K562 (cell line): ENCODE data around the gene SCRN2. TPM values are rescaled to one million over a fixed set of nuclear protein-coding genes. Genes with fewer than 3 reads are reported as not detected.

ENCODE experiments used
- ATAC-seq: fragments of 200-7000 bp; cut with Tn5 transposase; 3 replicates; pipeline ENCODE4 v1.9.1; 2020; ENCODE audit warnings: moderate library complexity
- BruUV-seq: library from RNA; stranded (reverse); fragments of 400-500 nt; replicated peaks from 2 replicates; lab custom pipeline; 2021; lab: Mats Ljungman, UMichigan
- CTCF ChIA-PET: fragments of 300-600 bp; formaldehyde crosslinking; extraction: SDS; loops from one replicate; lab custom pipeline; 2021; ENCODE audit warnings: low intra/inter-chr PET ratio; lab: Yijun Ruan, JAX
- POLR2A ChIA-PET: fragments of 300-600, 350-650 bp; sonication (Branson Sonifier 250); formaldehyde crosslinking; extraction: SDS; loops from one replicate; lab custom pipeline; 2021; ENCODE audit warnings: antibody characterized with exemption, inconsistent platforms; lab: Yijun Ruan, JAX
- DNase-seq, 4 experiments: peaks; one replicate each; pipeline versions ENCODE4 v3.0.0 to v3.0.0-alpha.2; 2011 to 2018; ENCODE audit warnings: low spot score in 3 of 4, mixed read lengths in 3 of 4; ENCODE audit errors: extremely low read depth in 1 of 4
- FAIRE-seq: peaks from 2 replicates; lab custom pipeline; 2011; peaks lifted over from hg19 to GRCh38; lab: Jason Lieb, UNC
- H2AFZ ChIP-seq: 2 replicates; pipeline ENCODE4 v1.6.0; 2011; ENCODE audit warnings: low read depth, low read length, control low read depth, inconsistent platforms
- H3K27ac ChIP-seq: fragments of 200-600 bp; 3 replicates; pipeline ENCODE4 v1.8.0; 2011; ENCODE audit warnings: low read depth, mild to moderate bottlenecking, control low read depth, inconsistent platforms, low read length, moderate library complexity, mixed read lengths; ENCODE audit errors: extremely low read depth
- H3K27me3 ChIP-seq, 2 experiments: fragments of 300-600 bp in 1 of 2; 2 replicates in 1 of 2; 3 replicates in 1 of 2; pipeline versions ENCODE4 v1.6.0 to v1.8.0; 2011; ENCODE audit warnings: inconsistent platforms in 2 of 2, low read length in 2 of 2, mild to moderate bottlenecking in 1 of 2, mixed read lengths in 1 of 2, moderate library complexity in 1 of 2; ENCODE audit not compliant: control insufficient read depth in 2 of 2, insufficient read depth in 2 of 2
- H3K36me3 ChIP-seq: fragments of 300-600 bp; 3 replicates; pipeline ENCODE4 v1.8.0; 2011; ENCODE audit warnings: mild to moderate bottlenecking, low read length, inconsistent platforms; ENCODE audit not compliant: control insufficient read depth, insufficient read depth
- H3K4me1 ChIP-seq, 2 experiments: fragments of 200-600 bp in 1 of 2; replicated peaks in 1 of 2; 2 replicates in 1 of 2; 3 replicates in 1 of 2; pipeline versions ENCODE4 v1.5.1 to v1.8.0; 2011; ENCODE audit warnings: inconsistent platforms in 2 of 2, low read length in 2 of 2, mild to moderate bottlenecking in 1 of 2, mixed read lengths in 1 of 2, moderate library complexity in 1 of 2; ENCODE audit not compliant: control insufficient read depth in 2 of 2, insufficient read depth in 2 of 2
- H3K4me2 ChIP-seq: 2 replicates; pipeline ENCODE4 v1.6.1; 2011; ENCODE audit warnings: low read length, control low read depth, inconsistent platforms, mixed read lengths; ENCODE audit not compliant: insufficient read depth
- H3K4me3 ChIP-seq: fragments of 200-600 bp; sonication (generic), shearing (Covaris generic); 2 replicates; pipeline ENCODE4 v1.5.1; 2016; ENCODE audit warnings: control low read depth, inconsistent platforms
- H3K79me2 ChIP-seq: fragments of 200-600 bp; 3 replicates; pipeline ENCODE4 v1.8.0; 2011; ENCODE audit warnings: low read length, inconsistent platforms; ENCODE audit not compliant: control insufficient read depth, insufficient read depth
- H3K9ac ChIP-seq, 2 experiments: 2 replicates each; pipeline versions ENCODE4 v1.6.0 to v1.6.1; 2011; ENCODE audit warnings: low read depth in 2 of 2, low read length in 2 of 2, control low read depth in 1 of 2, inconsistent platforms in 1 of 2, mild to moderate bottlenecking in 1 of 2, mixed read lengths in 1 of 2; ENCODE audit not compliant: insufficient read depth in 1 of 2
- H3K9me1 ChIP-seq: one replicate; pipeline ENCODE4 v1.6.0; 2011; ENCODE audit warnings: inconsistent platforms, mild to moderate bottlenecking, low read length, moderate library complexity; ENCODE audit not compliant: control insufficient read depth, insufficient read depth
- H3K9me3 ChIP-seq: replicated peaks from 2 replicates; pipeline ENCODE4 v1.5.1; 2011; ENCODE audit warnings: low read depth, low read length, inconsistent platforms; ENCODE audit not compliant: control insufficient read depth, insufficient read depth
- H4K20me1 ChIP-seq: replicated peaks from 2 replicates; pipeline ENCODE4 v1.6.1; 2011; ENCODE audit warnings: low read length, inconsistent platforms, mixed read lengths; ENCODE audit not compliant: control insufficient read depth, insufficient read depth
- CREM ChIP-seq: IDR thresholded peaks from 2 replicates; pipeline ENCODE4 v1.6.1; 2014; ENCODE audit warnings: antibody characterized with exemption, low read depth
- POLR2H ChIP-seq: IDR thresholded peaks from 2 replicates; pipeline ENCODE4 v1.6.1; 2016; ENCODE audit warnings: missing genetic modification characterization, low read depth, mild to moderate bottlenecking, control low read depth, missing compliant biosample characterization, moderate library complexity
- ZKSCAN8 ChIP-seq: fragments of 200-800 bp; sonication (Bioruptor generic); IDR thresholded peaks from 2 replicates; pipeline ENCODE4 v1.6.1; 2016; ENCODE audit warnings: missing genetic modification characterization, missing compliant biosample characterization
- ZNF518B ChIP-seq: fragments of 250-450 bp; sonication (Bioruptor Pico); IDR thresholded peaks from 2 replicates; pipeline ENCODE4 v1.5.0; 2021; ENCODE audit warnings: mild to moderate bottlenecking, moderate library complexity
- ZNF740 ChIP-seq, 3 experiments: fragments of 200-800 bp in 1 of 3; sonication (Bioruptor generic) in 1 of 3; sonication (generic) in 1 of 3; formaldehyde crosslinking in 1 of 3; IDR thresholded peaks; 2 replicates each; pipeline versions ENCODE4 v1.6.1 to v1.8.0; 2016 to 2022; ENCODE audit warnings: mild to moderate bottlenecking in 2 of 3, missing compliant biosample characterization in 2 of 3, missing genetic modification characterization in 2 of 3, missing genetic modification reagents in 1 of 3
- WGBS: fragments of 100-300 bp; shearing (Covaris generic); methylation state at CpG from one replicate; pipeline ENCODE4 v1.1.6; 2016; ENCODE audit warnings: low coverage, mixed read lengths; ENCODE audit not compliant: insufficient coverage; ENCODE audit errors: missing lambda C conversion rate; 5-methylcytosine and 5-hydroxymethylcytosine counted together
- in situ Hi-C: fragments of 300-500 bp; cut with MboI; formaldehyde crosslinking; loops from 4 replicates; pipeline ENCODE4 v1.15.0; 2018; ENCODE audit warnings: inconsistent platforms, mixed read lengths
- intact Hi-C: fragments of 100-400 bp; cut with micrococcal nuclease; formaldehyde crosslinking; loops from 2 replicates; pipeline ENCODE4 v1.14.2; 2022
- polyA plus RNA-seq, 8 experiments: library from polyadenylated mRNA; depleted of rRNA in 4 of 8; stranded (reverse) in 5 of 8; unstranded in 3 of 8; fragments of >200 nt; fragmentation: Nextera tagmentation in 2 of 8; fragmentation: Illumina TruSeq in 1 of 8; extraction: Ambion mirVana in 2 of 8; extraction: Trizol in 1 of 8; gene quantifications; 2 replicates each; pipeline versions ENCODE4 v1.2.1 to v1.2.3, GENCODE V29; 2011 to 2014; ENCODE audit warnings: inconsistent platforms in 1 of 8, missing spikeins in 1 of 8
- total RNA-seq, 7 experiments: library from RNA; depleted of rRNA in 6 of 7; stranded (reverse); fragments of >200 nt in 6 of 7; fragmentation: Illumina TruSeq in 2 of 7; extraction: Trizol in 2 of 7; gene quantifications; 2 replicates each; pipeline versions ENCODE4 v1.2.1 to v1.2.3, GENCODE V29; 2011 to 2021; ENCODE audit warnings: low replicate concordance in 1 of 7
- TF ChIP-seq, protein P1 (sequence below): sonication (generic); formaldehyde crosslinking; IDR thresholded peaks from 2 replicates; pipeline ENCODE4 v1.8.1; 2023; ENCODE audit warnings: mild to moderate bottlenecking, missing genetic modification reagents

The SCRN2 gene
- total and polyA plus RNA-seq, 9 of the 15 experiments (the other 6 are each of a cell fraction or from before 2014, with no cell fraction given) = 0.25 to 32.9 (median 13.6) TPM

DNA sequence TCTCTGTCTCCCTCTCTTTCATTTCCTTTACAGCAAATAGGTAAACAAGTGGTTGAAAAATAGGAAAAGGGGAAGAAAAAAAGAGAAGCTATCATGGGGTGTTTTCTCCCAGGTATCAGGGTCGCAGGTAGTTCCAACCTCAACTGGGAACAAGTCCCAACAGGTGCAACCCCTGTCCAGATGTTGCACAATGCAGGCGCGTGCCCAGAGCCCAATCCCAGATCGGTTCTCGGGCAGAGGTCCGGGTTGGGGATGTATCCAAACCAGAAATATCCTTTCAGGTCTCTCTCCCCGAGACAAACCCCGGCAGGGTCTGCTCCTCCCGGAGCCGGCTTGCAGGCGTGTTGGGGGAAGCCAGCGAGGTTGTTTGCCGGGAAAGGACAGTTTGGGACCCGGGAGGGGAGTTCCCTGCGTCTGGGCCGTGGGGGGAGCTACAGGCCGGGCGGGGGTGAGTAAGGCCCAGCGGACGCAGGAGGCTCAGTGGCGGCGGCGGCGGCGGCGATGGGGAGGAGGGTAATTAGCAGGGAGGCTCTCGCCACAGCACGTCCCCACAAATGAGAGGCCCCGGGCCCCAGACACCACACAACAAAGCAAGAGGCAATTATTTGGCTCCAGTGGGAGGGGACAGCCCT lies 31.1 kb upstream of the SCRN2 start:
- no peaks in the 10 kb centered on the region for H3K79me2 ChIP-seq
- no peaks in the 10 kb centered on the region for H4K20me1 ChIP-seq
- no peak overlapping the region for H3K4me3 ChIP-seq
- H3K4me2 ChIP-seq = no peak overlapping the region
- ChIA-PET POLR2A (interaction anchor here (0.6 to 1.6 kb wide), 2 partner anchors 13 to 222 kb away, joined by 3 to 6 read pairs; partner anchors contain the start of gene KPNB1), CTCF (no interaction called here)
- no peak overlapping the region for H2AFZ ChIP-seq
- H3K4me1 ChIP-seq = peaks cover 47 to 55% of the 10 kb centered on the region in 2 experiments
- peak overlapping the region in 1 of 2 experiments; percentile 74; a peak in 1 of 4 replicates for H3K9ac ChIP-seq
- ATAC-seq = no peak
- 55% methylated on average over 20 of the region's 29 CpGs for WGBS
- no peaks in the 10 kb centered on the region for H3K36me3 ChIP-seq
- in situ Hi-C loops (no loop called here), intact Hi-C loops (no loop called here)
- BruUV-seq = no TSS peak
- H3K27me3 ChIP-seq = no peaks in the 10 kb centered on the region
- H3K27ac ChIP-seq = no peak overlapping the region
- H3K9me3 ChIP-seq = no peaks in the 10 kb centered on the region
- FAIRE-seq = no peak
- no peak for DNase-seq
- H3K9me1 ChIP-seq = no peaks in the 10 kb centered on the region
- 0 out of 2 replicates have a peak, but pooled peaks have one; percentile 22 for TF ChIP-seq ZNF740 (CRISPR knock-in tag; IDR thresholded peaks at IDR 0.05)
- TF ChIP-seq ZNF740 (tag; IDR thresholded peaks at IDR 0.05) = no peak
- TF ChIP-seq POLR2H (tag) = no peak
- no peak for TF ChIP-seq ZNF518B (CRISPR knock-in tag)
- no peak for TF ChIP-seq CREM
- TF ChIP-seq, protein P1, sequence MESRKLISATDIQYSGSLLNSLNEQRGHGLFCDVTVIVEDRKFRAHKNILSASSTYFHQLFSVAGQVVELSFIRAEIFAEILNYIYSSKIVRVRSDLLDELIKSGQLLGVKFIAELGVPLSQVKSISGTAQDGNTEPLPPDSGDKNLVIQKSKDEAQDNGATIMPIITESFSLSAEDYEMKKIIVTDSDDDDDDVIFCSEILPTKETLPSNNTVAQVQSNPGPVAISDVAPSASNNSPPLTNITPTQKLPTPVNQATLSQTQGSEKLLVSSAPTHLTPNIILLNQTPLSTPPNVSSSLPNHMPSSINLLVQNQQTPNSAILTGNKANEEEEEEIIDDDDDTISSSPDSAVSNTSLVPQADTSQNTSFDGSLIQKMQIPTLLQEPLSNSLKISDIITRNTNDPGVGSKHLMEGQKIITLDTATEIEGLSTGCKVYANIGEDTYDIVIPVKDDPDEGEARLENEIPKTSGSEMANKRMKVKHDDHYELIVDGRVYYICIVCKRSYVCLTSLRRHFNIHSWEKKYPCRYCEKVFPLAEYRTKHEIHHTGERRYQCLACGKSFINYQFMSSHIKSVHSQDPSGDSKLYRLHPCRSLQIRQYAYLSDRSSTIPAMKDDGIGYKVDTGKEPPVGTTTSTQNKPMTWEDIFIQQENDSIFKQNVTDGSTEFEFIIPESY = peak; percentile 68; the same call in 1 of the 2 replicates
- peak; percentile 44; the same call in 1 of the 2 replicates for TF ChIP-seq ZKSCAN8 (CRISPR knock-in tag)
